Measurements from ENCODE around the gene ZFP3.
"Not testable (repeated sequence)": the region's sequence is repeated elsewhere in the genome, so short reads cannot be mapped to it uniquely, and the experiment has no call there.

ZFP3 gene

GRCh38 chr17:5139458-5139732 is 61.1 kb downstream of the ZFP3 start:
- no peak for DNase-seq

- DNase-seq: not testable (repeated sequence)
Measured at GRCh38 chr17:5142877-5143276, 64.6 kb downstream of the ZFP3 start.
